Ovary (tissue), 9 donors: ENCODE data around the gene COL4A5. TPM values are rescaled to one million over a fixed set of nuclear protein-coding genes. Genes with fewer than 3 reads are reported as not detected.

Source experiments
- DNase-seq, 5 donors: peaks; one replicate each; pipeline ENCODE4 v3.0.0-alpha.2; 2019 to 2020
- H3K27ac ChIP-seq, 2 donors: fragments of 200-600 bp; one replicate each; pipeline versions ENCODE4 v1.5.1 to v1.8.0; 2019 to 2022
- H3K27me3 ChIP-seq: fragments of 200-600 bp; one replicate; pipeline ENCODE4 v1.8.0; 2022
- H3K36me3 ChIP-seq: fragments of 200-600 bp; sonication (generic); one replicate; pipeline ENCODE4 v1.5.1; 2019
- H3K4me1 ChIP-seq: one replicate; pipeline ENCODE4 v1.8.1; 2013; ENCODE audit warnings: mild to moderate bottlenecking, moderate library complexity; ENCODE audit not compliant: insufficient read depth
- H3K4me3 ChIP-seq: fragments of 200-600 bp; sonication (generic); one replicate; pipeline ENCODE4 v1.5.1; 2017
- H3K9me3 ChIP-seq, 2 donors: fragments of 200-600 bp in 1 of 2; sonication (generic) in 1 of 2; one replicate each; pipeline versions ENCODE4 v1.5.1 to v1.8.1; 2013 to 2019; ENCODE audit warnings: mild to moderate bottlenecking in 1 of 2, moderate library complexity in 1 of 2
- CTCF ChIP-seq, 3 donors: fragments of 450-650 bp in 2 of 3; fragments of 200-600 bp in 1 of 3; IDR thresholded peaks; one replicate each; pipeline versions ENCODE4 v1.5.1 to v1.8.0; 2016 to 2022; ENCODE audit warnings: antibody characterized with exemption in 3 of 3, mild to moderate bottlenecking in 1 of 3
- EP300 ChIP-seq: sonication (generic); formaldehyde crosslinking; IDR thresholded peaks from one replicate; pipeline ENCODE4 v1.6.1; 2017; ENCODE audit warnings: antibody characterized with exemption
- POLR2A ChIP-seq: fragments of 450-650 bp; IDR thresholded peaks from one replicate; pipeline ENCODE4 v1.6.1; 2017; ENCODE audit warnings: antibody characterized with exemption, mild to moderate bottlenecking, moderate library complexity
- WGBS, 3 donors: extraction: QIAGEN DNeasy Blood & Tissue Kit in 1 of 3; methylation state at CpG; one replicate each; pipeline versions ENCODE4 v1.1.5 to v1.1.7; 2013 to 2017; 5-methylcytosine and 5-hydroxymethylcytosine counted together
- intact Hi-C, 4 donors: fragments of 100-400 bp; cut with DNase I; formaldehyde crosslinking; loops; one replicate each; pipeline versions ENCODE4 v1.11.0 to v1.15.1; 2022 to 2023
- polyA plus RNA-seq, 2 donors: library from polyadenylated mRNA; stranded (reverse); fragments of 200-250 nt in 1 of 2; fragments of 350-450 nt in 1 of 2; fragmentation: Illumina TruSeq in 1 of 2; extraction: RNeasy Lipid Tissue Mini Kit (QIAGEN cat#74804) in 1 of 2; gene quantifications; one replicate each; pipeline ENCODE4 v1.2.3, GENCODE V29; 2013 to 2014
- total RNA-seq, 7 donors: library from RNA; depleted of rRNA in 2 of 7; stranded (reverse); fragments of >200 nt in 2 of 7; fragmentation: NEBNext Ultra II Directional in 3 of 7; extraction: Animal tissue kit (Norgen Biotek cat#: 25700) in 3 of 7; gene quantifications; one replicate each; pipeline versions ENCODE4 v1.1.0 to v1.2.4, GENCODE V29; 2016 to 2023
- donor health status: DM: no; HTN: no; CAD: no; lungs with moderate emphysema.
- donor health status: DM: no; HTN: no; CAD: no.
- donor health status: Bipolar disorder and iron deficiency.
- donor health status: DM: yes; HTN: yes; CAD: no.
- donor health status: DM: no; HTN: no; CAD: no.
- donor health status: DM: yes; HTN: yes; CAD: no.

The COL4A5 gene
- total and polyA plus RNA-seq, 9 donors = 10.2 to 75.9 (median 45.3) TPM

DNA sequence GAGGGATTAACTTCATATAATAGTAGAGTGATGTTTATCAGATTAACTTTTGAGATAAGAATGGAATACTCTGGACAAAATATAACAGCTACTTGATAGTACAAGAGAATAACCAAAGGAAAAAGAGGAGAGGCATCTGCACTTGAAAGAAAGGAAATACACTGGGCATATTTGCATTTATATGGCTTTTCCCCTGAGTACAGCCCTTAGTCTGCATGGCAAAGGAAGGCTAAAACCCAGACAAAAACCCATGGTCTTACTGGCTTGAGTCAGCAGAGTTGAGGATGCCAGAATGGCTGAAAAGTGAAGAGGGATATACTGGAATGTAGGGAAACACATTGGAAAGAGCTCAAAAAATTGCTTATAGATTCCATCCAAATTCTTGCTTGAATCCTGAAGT, 101.6 kb downstream of the COL4A5 start:
- no peak for DNase-seq
- no peaks in the 10 kb centered on the region for H3K9me3 ChIP-seq
- intact Hi-C loops = no loop called here
- H3K27ac ChIP-seq = no peak overlapping the region
- H3K4me1 ChIP-seq = no peaks in the 10 kb centered on the region
- H3K27me3 ChIP-seq = no peaks in the 10 kb centered on the region
- no peaks in the 10 kb centered on the region for H3K36me3 ChIP-seq
- no peak overlapping the region for H3K4me3 ChIP-seq
- TF ChIP-seq POLR2A = no peak
- no peak for TF ChIP-seq CTCF (IDR thresholded peaks at IDR 0.05)
- no peak for TF ChIP-seq EP300

DNA sequence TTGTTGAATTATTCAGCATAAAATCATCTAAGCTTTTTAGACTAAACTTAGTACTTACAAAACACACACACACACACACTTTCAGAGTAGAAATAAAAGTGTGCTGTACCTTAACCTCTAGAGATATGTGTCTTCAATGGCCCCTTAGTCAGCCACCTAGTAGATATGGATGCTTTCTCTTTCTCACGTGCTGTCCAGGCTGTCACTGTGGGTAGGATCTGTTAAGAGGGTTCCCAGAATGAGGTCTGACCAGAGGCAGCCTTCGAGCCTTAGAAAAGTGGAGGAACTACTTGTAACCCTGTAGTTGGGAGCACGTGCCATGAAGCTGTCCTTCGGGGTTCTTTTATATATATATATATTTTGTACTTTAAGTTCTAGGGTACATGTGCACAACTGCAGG, 117.9 kb downstream of the COL4A5 start:
- Histone ChIP-seq H3K4me3 (no peak overlapping the region), H3K27me3 (no peaks in the 10 kb centered on the region), H3K9me3 (no peaks in the 10 kb centered on the region), H3K27ac (no peak overlapping the region), H3K4me1 (no peaks in the 10 kb centered on the region), H3K36me3 (no peaks in the 10 kb centered on the region)
- DNase-seq = no peak
- TF ChIP-seq EP300 = no peak
- TF ChIP-seq POLR2A = no peak
- TF ChIP-seq CTCF (IDR thresholded peaks at IDR 0.05) = no peak
- WGBS, 3 donors = 66 to 76% (median 67%) methylated on average over 4 of the region's 4 CpGs
- intact Hi-C loops = no loop called here

- Histone ChIP-seq H3K4me3 (no peak overlapping the region), H3K9me3 (no peaks in the 10 kb centered on the region), H3K36me3 (no peaks in the 10 kb centered on the region), H3K27me3 (no peaks in the 10 kb centered on the region), H3K4me1 (no peaks in the 10 kb centered on the region), H3K27ac (no peak overlapping the region)
- intact Hi-C loops = no loop called here
- no peak for DNase-seq
- WGBS, 3 donors = 68 to 97% (median 72%) methylated on average over 1 of the region's 1 CpG
- no peak for TF ChIP-seq POLR2A
- no peak for TF ChIP-seq CTCF (IDR thresholded peaks at IDR 0.05)
- no peak for TF ChIP-seq EP300
Observed at GRCh38 chrX:108558217-108558616, 118.6 kb downstream of the COL4A5 start.

GRCh38 chrX:108573136-108573535, 133.5 kb downstream of the COL4A5 start:
- H3K4me3 ChIP-seq = no peak overlapping the region
- H3K36me3 ChIP-seq = no peaks in the 10 kb centered on the region
- H3K9me3 ChIP-seq = no peaks in the 10 kb centered on the region
- TF ChIP-seq CTCF (IDR thresholded peaks at IDR 0.05) (no peak), EP300 (no peak), POLR2A (no peak)
- no peak for DNase-seq
- H3K27ac ChIP-seq = no peak overlapping the region
- H3K4me1 ChIP-seq = no peaks in the 10 kb centered on the region
- intact Hi-C loops = no loop called here
- no peaks in the 10 kb centered on the region for H3K27me3 ChIP-seq

GRCh38 chrX:108582151-108582550, 142.5 kb downstream of the COL4A5 start:
- DNase-seq = no peak
- H3K9me3 ChIP-seq = no peaks in the 10 kb centered on the region
- no peaks in the 10 kb centered on the region for H3K36me3 ChIP-seq
- H3K27ac ChIP-seq = no peak overlapping the region
- H3K27me3 ChIP-seq = no peaks in the 10 kb centered on the region
- WGBS, 3 donors = 70 to 84% (median 82%) methylated on average over 1 of the region's 1 CpG
- intact Hi-C loops = no loop called here
- no peaks in the 10 kb centered on the region for H3K4me1 ChIP-seq
- no peak overlapping the region for H3K4me3 ChIP-seq
- TF ChIP-seq EP300 (no peak), POLR2A (no peak), CTCF (IDR thresholded peaks at IDR 0.05) (no peak)
